HCT116 (cell line): ENCODE measurements around the gene ELMOD1. TPM values are rescaled to one million over a fixed set of nuclear protein-coding genes. Genes with fewer than 3 reads are reported as not detected.

Experiments used
- ATAC-seq: fragments of 200-7000 bp; cut with Tn5 transposase; 2 replicates; pipeline ENCODE4 v1.9.1; 2020; ENCODE audit warnings: mild to moderate bottlenecking, moderate library complexity
- BruUV-seq: library from RNA; stranded (reverse); fragments of 400-500 nt; replicated peaks from 2 replicates; lab custom pipeline; 2021; lab: Mats Ljungman, UMichigan
- CTCF ChIA-PET: fragments of 300-600 bp; sonication (Branson Sonifier 250); formaldehyde crosslinking; loops from one replicate; lab custom pipeline; 2021; ENCODE audit warnings: antibody characterized with exemption; lab: Charles Lee
- POLR2A ChIA-PET: fragments of 300-600, 350-600 bp; sonication (Branson Sonifier 250); formaldehyde crosslinking; loops from one replicate; lab custom pipeline; 2021; ENCODE audit warnings: antibody characterized with exemption; lab: Charles Lee
- RAD21 ChIA-PET, 2 experiments: fragments of 300-600 bp; sonication (Branson Sonifier 250); formaldehyde crosslinking; loops; one replicate each; lab custom pipeline; 2023; ENCODE audit warnings: low total read pairs in 2 of 2; ENCODE audit not compliant: uncharacterized antibody in 2 of 2, unreplicated experiment in 2 of 2, low non-redundant PET in 1 of 2; lab: Charles Lee
- DNase-seq: peaks from one replicate; pipeline ENCODE4 v3.0.0-alpha.2; 2010; ENCODE audit warnings: low read depth, low spot score
- H2AFZ ChIP-seq: fragments of 200-600 bp; shearing (Covaris generic), sonication (generic); 2 replicates; pipeline ENCODE4 v1.6.1; 2017; ENCODE audit warnings: low read depth, mixed run types, mixed read lengths, antibody characterized with exemption, low read length; ENCODE audit not compliant: poor library complexity, severe bottlenecking
- H3K27ac ChIP-seq: 2 replicates; pipeline ENCODE4 v1.5.1; 2012; ENCODE audit warnings: low read depth, low read length
- H3K27me3 ChIP-seq: fragments of 200-600 bp; sonication (generic); 2 replicates; pipeline ENCODE4 v1.6.1; 2016; ENCODE audit warnings: mixed run types, low read length, mixed read lengths; ENCODE audit not compliant: insufficient read depth
- H3K36me3 ChIP-seq, 2 experiments: fragments of 200-500 bp in 1 of 2; fragments of 200-600 bp in 1 of 2; sonication (Bioruptor generic) in 1 of 2; sonication (generic) in 1 of 2; 2 replicates each; pipeline versions ENCODE4 v1.5.1 to v1.6.1; 2014 to 2016; ENCODE audit warnings: low read length in 2 of 2, inconsistent platforms in 1 of 2, mixed read lengths in 1 of 2, mixed run types in 1 of 2; ENCODE audit not compliant: insufficient read depth in 2 of 2, control insufficient read depth in 1 of 2
- H3K4me1 ChIP-seq, 2 experiments: fragments of 200-600 bp in 1 of 2; sonication (generic) in 1 of 2; 2 replicates each; pipeline versions ENCODE4 v1.5.1 to v1.6.1; 2012 to 2017; ENCODE audit warnings: low read length in 2 of 2, inconsistent platforms in 1 of 2, mild to moderate bottlenecking in 1 of 2, mixed read lengths in 1 of 2, mixed run types in 1 of 2, moderate library complexity in 1 of 2; ENCODE audit not compliant: insufficient read depth in 2 of 2, control insufficient read depth in 1 of 2
- H3K4me2 ChIP-seq: fragments of 200-600 bp; sonication (generic); 2 replicates; pipeline ENCODE4 v1.6.1; 2017; ENCODE audit warnings: mixed run types, low read length, mixed read lengths
- H3K4me3 ChIP-seq, 2 experiments: fragments of 200-600 bp in 1 of 2; sonication (generic) in 1 of 2; replicated peaks in 1 of 2; 2 replicates each; pipeline ENCODE4 v1.5.1; 2011 to 2016; ENCODE audit warnings: low read length in 2 of 2, control low read depth in 1 of 2, low read depth in 1 of 2, mild to moderate bottlenecking in 1 of 2, mixed read lengths in 1 of 2, mixed run types in 1 of 2
- H3K79me2 ChIP-seq: fragments of 200-600 bp; sonication (generic); 2 replicates; pipeline ENCODE4 v1.6.1; 2017; ENCODE audit warnings: mild to moderate bottlenecking, mixed run types, low read length, moderate library complexity, mixed read lengths; ENCODE audit not compliant: insufficient read depth
- H3K9ac ChIP-seq: fragments of 200-600 bp; sonication (generic); 2 replicates; pipeline ENCODE4 v1.6.1; 2016; ENCODE audit warnings: low read length, mixed read lengths
- H3K9me2 ChIP-seq: fragments of 200-600 bp; sonication (generic), shearing (Covaris generic); 2 replicates; pipeline ENCODE4 v1.6.1; 2017; ENCODE audit warnings: mixed run types, mild to moderate bottlenecking, moderate library complexity; ENCODE audit not compliant: insufficient read depth
- H3K9me3 ChIP-seq, 2 experiments: fragments of 200-500 bp in 1 of 2; fragments of 200-600 bp in 1 of 2; sonication (Bioruptor generic) in 1 of 2; sonication (generic) in 1 of 2; 2 replicates each; pipeline ENCODE4 v1.6.1; 2014 to 2017; ENCODE audit warnings: low read length in 2 of 2, mixed read lengths in 2 of 2, inconsistent platforms in 1 of 2, low read depth in 1 of 2, mild to moderate bottlenecking in 1 of 2, mixed run types in 1 of 2, moderate library complexity in 1 of 2; ENCODE audit not compliant: control insufficient read depth in 1 of 2, insufficient read depth in 1 of 2
- H4K20me1 ChIP-seq: fragments of 200-600 bp; sonication (generic), shearing (Covaris generic); 2 replicates; pipeline ENCODE4 v1.6.1; 2017; ENCODE audit warnings: mixed run types, mild to moderate bottlenecking, moderate library complexity; ENCODE audit not compliant: insufficient read depth
- CBX3 ChIP-seq: IDR thresholded peaks from 2 replicates; pipeline ENCODE4 v1.6.1; 2012; ENCODE audit warnings: low read depth
- CTCF ChIP-seq, 3 experiments: fragments of 200-600 bp in 1 of 3; sonication (generic) in 1 of 3; IDR thresholded peaks in 2 of 3; conservative IDR thresholded peaks in 1 of 3; 2 replicates each; pipeline ENCODE4 v1.5.1; 2012 to 2017; ENCODE audit warnings: low read depth in 2 of 3, low read length in 2 of 3, antibody characterized with exemption in 1 of 3, borderline replicate concordance in 1 of 3, control low read depth in 1 of 3, mild to moderate bottlenecking in 1 of 3, mixed read lengths in 1 of 3, mixed run types in 1 of 3, moderate library complexity in 1 of 3; ENCODE audit not compliant: insufficient read depth in 1 of 3
- ELF1 ChIP-seq: IDR thresholded peaks from 2 replicates; pipeline ENCODE4 v1.6.1; 2012; ENCODE audit warnings: low read depth, borderline replicate concordance
- EZH2phosphoT487 ChIP-seq: fragments of 200-600 bp; IDR thresholded peaks from 2 replicates; pipeline ENCODE4 v1.6.1; 2018; ENCODE audit warnings: antibody characterized with exemption, borderline replicate concordance
- POLR2AphosphoS5 ChIP-seq: IDR thresholded peaks from 2 replicates; pipeline ENCODE4 v1.6.1; 2011; ENCODE audit warnings: mild to moderate bottlenecking, low read depth, low read length, moderate library complexity
- RAD21 ChIP-seq: IDR thresholded peaks from 2 replicates; pipeline ENCODE4 v1.6.1; 2012; ENCODE audit warnings: low read depth, mild to moderate bottlenecking
- SIN3A ChIP-seq: IDR thresholded peaks from 2 replicates; pipeline ENCODE4 v1.6.1; 2012; ENCODE audit warnings: low read depth
- SRF ChIP-seq: IDR thresholded peaks from 2 replicates; pipeline ENCODE4 v1.6.1; 2012; ENCODE audit warnings: low read depth
- TCF7L2 ChIP-seq: IDR thresholded peaks from 2 replicates; pipeline ENCODE4 v1.7.0; 2011; ENCODE audit warnings: borderline replicate concordance, inconsistent platforms; ENCODE audit not compliant: insufficient read depth, insufficient read length; ENCODE audit errors: extremely low read depth
- YY1 ChIP-seq: IDR thresholded peaks from 2 replicates; pipeline ENCODE4 v1.6.1; 2011; ENCODE audit warnings: low read length, low read depth, moderate library complexity, mild to moderate bottlenecking; ENCODE audit not compliant: insufficient replicate concordance; ENCODE audit errors: extremely low read depth
- ZFX ChIP-seq: fragments of 450-650 bp; IDR thresholded peaks from 2 replicates; pipeline ENCODE4 v1.6.1; 2017
- intact Hi-C: fragments of 100-400 bp; cut with micrococcal nuclease; formaldehyde crosslinking; loops from 2 replicates; pipeline ENCODE4 v1.10.0; 2022
- total RNA-seq: library from RNA; stranded (reverse); gene quantifications from one replicate; pipeline ENCODE4 v1.2.1, GENCODE V29; 2021; ENCODE audit not compliant: unreplicated experiment

The ELMOD1 gene
- total RNA-seq, 1 experiment from 2014 or later, result 2.9 TPM

- H3K9me2 ChIP-seq, result no peaks in the 10 kb centered on the region
- H3K79me2 ChIP-seq, result no peaks in the 10 kb centered on the region
- no peaks in the 10 kb centered on the region for H3K27me3 ChIP-seq
- ChIA-PET RAD21 (no interaction called here), CTCF (no interaction called here), POLR2A (no interaction called here)
- H3K9ac ChIP-seq, result no peak overlapping the region
- no TSS peak for BruUV-seq
- ATAC-seq, result no peak
- H3K27ac ChIP-seq, result no peak overlapping the region
- no peaks in the 10 kb centered on the region for H4K20me1 ChIP-seq
- intact Hi-C loops, result no loop called here
- H3K4me2 ChIP-seq, result no peak overlapping the region
- TF ChIP-seq POLR2AphosphoS5, result no peak
- TF ChIP-seq SIN3A, result no peak
- no peak for TF ChIP-seq RAD21
- TF ChIP-seq TCF7L2, result no peak
- no peak for TF ChIP-seq ELF1
- no peak for TF ChIP-seq CTCF (IDR thresholded peaks at IDR 0.05 in 2 of 3, conservative IDR thresholded peaks at IDR 0.05 in 1 of 3; ENCODE audit: borderline replicate concordance in 1 of 3, insufficient read depth in 1 of 3, low read depth in 2 of 3, low read length in 2 of 3)
- TF ChIP-seq ZFX, result no peak
- TF ChIP-seq EZH2phosphoT487, result no peak
- no peak for TF ChIP-seq YY1
- no peak for TF ChIP-seq CBX3
- no peak for TF ChIP-seq SRF
- H3K4me3 ChIP-seq, result no peak overlapping the region
- H3K9me3 ChIP-seq, result no peaks in the 10 kb centered on the region
- H3K36me3 ChIP-seq, result no peaks in the 10 kb centered on the region
- H2AFZ ChIP-seq, result no peak overlapping the region
- no peak for DNase-seq
- H3K4me1 ChIP-seq, result no peaks in the 10 kb centered on the region
Measured at GRCh38 chr11:107682171-107682570, 91.2 kb downstream of the ELMOD1 start.
